HCT116 (cell line): Measurements from ENCODE around the gene APAF1. TPM values are rescaled to one million over a fixed set of nuclear protein-coding genes. Genes with fewer than 3 reads are reported as not detected.

ENCODE experiments used
- ATAC-seq: fragments of 200-7000 bp; cut with Tn5 transposase; 2 replicates; pipeline ENCODE4 v1.9.1; 2020; ENCODE audit warnings: mild to moderate bottlenecking, moderate library complexity
- BruUV-seq: library from RNA; stranded (reverse); fragments of 400-500 nt; replicated peaks from 2 replicates; lab custom pipeline; 2021; lab: Mats Ljungman, UMichigan
- CTCF ChIA-PET: fragments of 300-600 bp; sonication (Branson Sonifier 250); formaldehyde crosslinking; loops from one replicate; lab custom pipeline; 2021; ENCODE audit warnings: antibody characterized with exemption; lab: Charles Lee
- POLR2A ChIA-PET: fragments of 300-600, 350-600 bp; sonication (Branson Sonifier 250); formaldehyde crosslinking; loops from one replicate; lab custom pipeline; 2021; ENCODE audit warnings: antibody characterized with exemption; lab: Charles Lee
- RAD21 ChIA-PET, 2 experiments: fragments of 300-600 bp; sonication (Branson Sonifier 250); formaldehyde crosslinking; loops; one replicate each; lab custom pipeline; 2023; ENCODE audit warnings: low total read pairs in 2 of 2; ENCODE audit not compliant: uncharacterized antibody in 2 of 2, unreplicated experiment in 2 of 2, low non-redundant PET in 1 of 2; lab: Charles Lee
- DNase-seq: peaks from one replicate; pipeline ENCODE4 v3.0.0-alpha.2; 2010; ENCODE audit warnings: low read depth, low spot score
- H2AFZ ChIP-seq: fragments of 200-600 bp; shearing (Covaris generic), sonication (generic); 2 replicates; pipeline ENCODE4 v1.6.1; 2017; ENCODE audit warnings: low read depth, mixed run types, mixed read lengths, antibody characterized with exemption, low read length; ENCODE audit not compliant: poor library complexity, severe bottlenecking
- H3K27ac ChIP-seq: 2 replicates; pipeline ENCODE4 v1.5.1; 2012; ENCODE audit warnings: low read depth, low read length
- H3K27me3 ChIP-seq: fragments of 200-600 bp; sonication (generic); 2 replicates; pipeline ENCODE4 v1.6.1; 2016; ENCODE audit warnings: mixed run types, low read length, mixed read lengths; ENCODE audit not compliant: insufficient read depth
- H3K36me3 ChIP-seq, 2 experiments: fragments of 200-500 bp in 1 of 2; fragments of 200-600 bp in 1 of 2; sonication (Bioruptor generic) in 1 of 2; sonication (generic) in 1 of 2; 2 replicates each; pipeline versions ENCODE4 v1.5.1 to v1.6.1; 2014 to 2016; ENCODE audit warnings: low read length in 2 of 2, inconsistent platforms in 1 of 2, mixed read lengths in 1 of 2, mixed run types in 1 of 2; ENCODE audit not compliant: insufficient read depth in 2 of 2, control insufficient read depth in 1 of 2
- H3K4me1 ChIP-seq, 2 experiments: fragments of 200-600 bp in 1 of 2; sonication (generic) in 1 of 2; 2 replicates each; pipeline versions ENCODE4 v1.5.1 to v1.6.1; 2012 to 2017; ENCODE audit warnings: low read length in 2 of 2, inconsistent platforms in 1 of 2, mild to moderate bottlenecking in 1 of 2, mixed read lengths in 1 of 2, mixed run types in 1 of 2, moderate library complexity in 1 of 2; ENCODE audit not compliant: insufficient read depth in 2 of 2, control insufficient read depth in 1 of 2
- H3K4me2 ChIP-seq: fragments of 200-600 bp; sonication (generic); 2 replicates; pipeline ENCODE4 v1.6.1; 2017; ENCODE audit warnings: mixed run types, low read length, mixed read lengths
- H3K4me3 ChIP-seq, 2 experiments: fragments of 200-600 bp in 1 of 2; sonication (generic) in 1 of 2; replicated peaks in 1 of 2; 2 replicates each; pipeline ENCODE4 v1.5.1; 2011 to 2016; ENCODE audit warnings: low read length in 2 of 2, control low read depth in 1 of 2, low read depth in 1 of 2, mild to moderate bottlenecking in 1 of 2, mixed read lengths in 1 of 2, mixed run types in 1 of 2
- H3K79me2 ChIP-seq: fragments of 200-600 bp; sonication (generic); 2 replicates; pipeline ENCODE4 v1.6.1; 2017; ENCODE audit warnings: mild to moderate bottlenecking, mixed run types, low read length, moderate library complexity, mixed read lengths; ENCODE audit not compliant: insufficient read depth
- H3K9ac ChIP-seq: fragments of 200-600 bp; sonication (generic); 2 replicates; pipeline ENCODE4 v1.6.1; 2016; ENCODE audit warnings: low read length, mixed read lengths
- H3K9me2 ChIP-seq: fragments of 200-600 bp; sonication (generic), shearing (Covaris generic); 2 replicates; pipeline ENCODE4 v1.6.1; 2017; ENCODE audit warnings: mixed run types, mild to moderate bottlenecking, moderate library complexity; ENCODE audit not compliant: insufficient read depth
- H3K9me3 ChIP-seq, 2 experiments: fragments of 200-500 bp in 1 of 2; fragments of 200-600 bp in 1 of 2; sonication (Bioruptor generic) in 1 of 2; sonication (generic) in 1 of 2; 2 replicates each; pipeline ENCODE4 v1.6.1; 2014 to 2017; ENCODE audit warnings: low read length in 2 of 2, mixed read lengths in 2 of 2, inconsistent platforms in 1 of 2, low read depth in 1 of 2, mild to moderate bottlenecking in 1 of 2, mixed run types in 1 of 2, moderate library complexity in 1 of 2; ENCODE audit not compliant: control insufficient read depth in 1 of 2, insufficient read depth in 1 of 2
- H4K20me1 ChIP-seq: fragments of 200-600 bp; sonication (generic), shearing (Covaris generic); 2 replicates; pipeline ENCODE4 v1.6.1; 2017; ENCODE audit warnings: mixed run types, mild to moderate bottlenecking, moderate library complexity; ENCODE audit not compliant: insufficient read depth
- CEBPB ChIP-seq: IDR thresholded peaks from 2 replicates; pipeline ENCODE4 v1.6.1; 2012; ENCODE audit warnings: low read depth
- CTCF ChIP-seq, 3 experiments: fragments of 200-600 bp in 1 of 3; sonication (generic) in 1 of 3; IDR thresholded peaks in 2 of 3; conservative IDR thresholded peaks in 1 of 3; 2 replicates each; pipeline ENCODE4 v1.5.1; 2012 to 2017; ENCODE audit warnings: low read depth in 2 of 3, low read length in 2 of 3, antibody characterized with exemption in 1 of 3, borderline replicate concordance in 1 of 3, control low read depth in 1 of 3, mild to moderate bottlenecking in 1 of 3, mixed read lengths in 1 of 3, mixed run types in 1 of 3, moderate library complexity in 1 of 3; ENCODE audit not compliant: insufficient read depth in 1 of 3
- ELF1 ChIP-seq: IDR thresholded peaks from 2 replicates; pipeline ENCODE4 v1.6.1; 2012; ENCODE audit warnings: low read depth, borderline replicate concordance
- EZH2 ChIP-seq: fragments of 200-600 bp; sonication (generic); IDR thresholded peaks from 2 replicates; pipeline ENCODE4 v1.6.1; 2017; ENCODE audit warnings: antibody characterized with exemption, mixed run types
- EZH2phosphoT487 ChIP-seq: fragments of 200-600 bp; IDR thresholded peaks from 2 replicates; pipeline ENCODE4 v1.6.1; 2018; ENCODE audit warnings: antibody characterized with exemption, borderline replicate concordance
- FOSL1 ChIP-seq: IDR thresholded peaks from 2 replicates; pipeline ENCODE4 v1.6.1; 2012; ENCODE audit warnings: low read depth
- MAX ChIP-seq: IDR thresholded peaks from 2 replicates; pipeline ENCODE4 v1.6.1; 2012
- RAD21 ChIP-seq: IDR thresholded peaks from 2 replicates; pipeline ENCODE4 v1.6.1; 2012; ENCODE audit warnings: low read depth, mild to moderate bottlenecking
- SIN3A ChIP-seq: IDR thresholded peaks from 2 replicates; pipeline ENCODE4 v1.6.1; 2012; ENCODE audit warnings: low read depth
- YY1 ChIP-seq: IDR thresholded peaks from 2 replicates; pipeline ENCODE4 v1.6.1; 2011; ENCODE audit warnings: low read length, low read depth, moderate library complexity, mild to moderate bottlenecking; ENCODE audit not compliant: insufficient replicate concordance; ENCODE audit errors: extremely low read depth
- ZBTB33 ChIP-seq: IDR thresholded peaks from 2 replicates; pipeline ENCODE4 v1.6.1; 2011; ENCODE audit warnings: mild to moderate bottlenecking, low read length, moderate library complexity; ENCODE audit not compliant: insufficient replicate concordance; ENCODE audit errors: extremely low read depth
- ZFX ChIP-seq: fragments of 450-650 bp; IDR thresholded peaks from 2 replicates; pipeline ENCODE4 v1.6.1; 2017
- intact Hi-C: fragments of 100-400 bp; cut with micrococcal nuclease; formaldehyde crosslinking; loops from 2 replicates; pipeline ENCODE4 v1.10.0; 2022
- total RNA-seq: library from RNA; stranded (reverse); gene quantifications from one replicate; pipeline ENCODE4 v1.2.1, GENCODE V29; 2021; ENCODE audit not compliant: unreplicated experiment

APAF1 gene
- total RNA-seq, 1 experiment from 2014 or later = 13.9 TPM

- H3K4me3 ChIP-seq = no peak overlapping the region
- DNase-seq = no peak
- RAD21 ChIA-PET = no interaction called here
- H3K36me3 ChIP-seq = no peaks in the 10 kb centered on the region
- TF ChIP-seq CEBPB (no peak), ELF1 (no peak), EZH2phosphoT487 (no peak), ZBTB33 (no peak), MAX (no peak), RAD21 (no peak), ZFX (no peak), EZH2 (no peak), YY1 (no peak), FOSL1 (no peak), SIN3A (no peak), CTCF (IDR thresholded peaks at IDR 0.05 in 2 of 3, conservative IDR thresholded peaks at IDR 0.05 in 1 of 3; ENCODE audit: borderline replicate concordance in 1 of 3, insufficient read depth in 1 of 3, low read depth in 2 of 3, low read length in 2 of 3) (no peak)
- TF ChIP-seq, all 23 proteins: peak for 0
- Histone ChIP-seq H3K27me3 (peaks cover 12% of the 10 kb centered on the region), H3K9me3 (no peaks in the 10 kb centered on the region), H3K27ac (no peak overlapping the region), H3K9ac (no peak overlapping the region), H4K20me1 (no peaks in the 10 kb centered on the region), H3K4me2 (no peak overlapping the region), H2AFZ (no peak overlapping the region), H3K4me1 (no peaks in the 10 kb centered on the region), H3K9me2 (no peaks in the 10 kb centered on the region), H3K79me2 (no peaks in the 10 kb centered on the region)
- ChIA-PET CTCF (no interaction called here), POLR2A (no interaction called here)
- intact Hi-C loops = no loop called here
- BruUV-seq = no TSS peak
- no peak for ATAC-seq
These were observed 127.7 kb downstream of the APAF1 start for GRCh38 chr12:98772818-98773217.
